ENCODE results near the gene SLC15A4.

SLC15A4 gene

DNA sequence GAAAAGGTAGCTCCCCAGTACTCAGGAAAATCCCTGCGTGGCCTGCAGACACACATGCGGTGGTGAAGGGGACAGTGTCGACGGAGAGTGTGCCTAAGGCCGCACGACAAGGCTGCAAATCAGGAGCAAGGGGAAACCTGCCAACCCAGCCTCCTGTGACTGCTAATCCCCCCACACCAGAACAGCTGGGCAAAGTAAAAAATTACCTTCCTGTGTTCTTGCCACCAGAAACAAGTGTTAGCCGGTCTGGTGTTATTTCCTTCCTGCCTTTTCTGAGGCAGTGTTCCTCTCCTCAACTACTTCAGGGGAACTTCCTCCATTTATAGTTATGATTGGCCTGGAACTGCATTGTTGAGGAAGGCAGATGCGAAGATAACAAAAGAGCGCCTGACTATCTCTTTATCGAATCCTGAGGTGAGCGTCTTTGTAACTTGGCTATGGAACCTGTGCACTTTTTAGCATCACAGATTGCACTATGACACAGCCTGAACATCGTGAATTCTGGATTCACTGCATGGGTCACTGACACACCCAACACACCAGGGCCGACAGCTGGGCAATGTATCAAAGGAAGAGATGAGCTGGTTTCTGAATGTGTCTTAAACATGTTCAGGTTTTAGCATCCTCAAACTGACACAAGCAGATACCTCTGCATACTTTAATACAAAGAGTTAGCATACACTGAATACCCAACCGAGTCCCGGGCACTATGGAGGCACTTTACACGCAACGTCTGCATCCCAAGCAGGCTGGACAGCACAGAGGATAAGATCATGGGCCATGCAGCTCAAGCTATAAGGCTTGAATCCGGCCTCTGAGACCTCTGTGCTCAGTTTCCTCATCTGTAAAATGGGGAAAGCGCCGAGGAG lies 28.9 kb downstream of the SLC15A4 start:
- DNase-seq (ENCODE audit: low read depth in 2 of 3, low spot score in 1 of 3) = no peak

DNA sequence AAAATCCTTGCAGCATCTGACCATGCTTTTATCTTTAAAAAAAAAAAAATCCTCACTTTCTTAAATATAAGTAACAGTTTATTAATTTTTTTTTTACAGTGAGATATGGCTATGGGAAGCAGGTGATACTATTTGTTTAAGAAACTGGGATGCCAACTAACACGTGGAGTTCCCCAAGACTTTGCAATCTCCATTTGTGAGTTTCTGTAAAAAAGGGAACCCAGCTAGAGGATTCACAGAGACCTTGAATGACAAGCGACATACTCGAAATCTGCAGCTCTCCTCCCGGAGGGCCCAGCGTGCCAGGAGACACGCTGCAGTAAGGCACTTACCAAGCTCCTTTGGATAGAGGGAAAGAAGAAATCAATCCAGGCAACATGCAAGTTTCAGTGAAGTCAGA lies 30.1 kb downstream of the SLC15A4 start:
- DNase-seq (ENCODE audit: low read depth in 2 of 3, low spot score in 1 of 3) = no peak

DNA sequence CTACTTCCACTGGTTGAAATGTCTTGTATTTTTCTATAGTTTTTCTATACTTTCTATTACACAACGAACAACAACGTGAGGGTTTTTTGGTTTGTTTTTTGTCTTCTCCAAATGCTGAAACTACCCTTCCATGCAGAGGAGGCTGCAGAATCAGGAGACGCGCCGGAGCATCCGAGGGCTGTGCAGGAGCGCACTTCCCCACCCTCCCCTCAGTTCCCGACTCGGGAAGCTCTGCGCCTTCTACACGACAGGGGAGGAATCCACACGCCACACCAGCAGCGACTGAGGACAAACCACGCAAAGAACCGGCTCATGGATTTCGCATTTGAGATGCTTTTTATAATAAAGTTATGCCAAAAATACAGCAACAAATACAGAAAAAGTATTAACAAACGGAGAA lies 30.9 kb downstream of the SLC15A4 start:
- DNase-seq (ENCODE audit: low read depth in 2 of 3, low spot score in 1 of 3) = no peak

DNA sequence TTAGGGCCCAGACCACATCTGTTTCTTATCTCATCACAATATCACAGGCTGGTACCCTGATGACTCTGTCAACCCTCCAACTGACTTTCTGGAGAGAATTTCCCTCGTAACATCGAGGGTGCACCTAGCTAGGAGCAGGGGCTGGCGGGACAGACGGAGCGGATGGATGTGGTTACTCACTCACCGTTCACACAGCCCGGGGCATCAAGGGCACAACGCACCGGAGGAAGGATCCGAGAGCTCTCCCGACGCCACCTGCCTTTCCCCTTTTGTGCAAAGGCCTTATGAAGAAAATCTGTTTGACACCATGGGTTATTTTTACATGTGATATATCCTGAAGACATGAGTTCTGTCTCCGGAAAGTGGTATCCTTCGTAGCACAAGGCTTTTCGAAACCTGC lies 31.4 kb downstream of the SLC15A4 start:
- DNase-seq (ENCODE audit: low read depth in 2 of 3, low spot score in 1 of 3) = no peak

DNA sequence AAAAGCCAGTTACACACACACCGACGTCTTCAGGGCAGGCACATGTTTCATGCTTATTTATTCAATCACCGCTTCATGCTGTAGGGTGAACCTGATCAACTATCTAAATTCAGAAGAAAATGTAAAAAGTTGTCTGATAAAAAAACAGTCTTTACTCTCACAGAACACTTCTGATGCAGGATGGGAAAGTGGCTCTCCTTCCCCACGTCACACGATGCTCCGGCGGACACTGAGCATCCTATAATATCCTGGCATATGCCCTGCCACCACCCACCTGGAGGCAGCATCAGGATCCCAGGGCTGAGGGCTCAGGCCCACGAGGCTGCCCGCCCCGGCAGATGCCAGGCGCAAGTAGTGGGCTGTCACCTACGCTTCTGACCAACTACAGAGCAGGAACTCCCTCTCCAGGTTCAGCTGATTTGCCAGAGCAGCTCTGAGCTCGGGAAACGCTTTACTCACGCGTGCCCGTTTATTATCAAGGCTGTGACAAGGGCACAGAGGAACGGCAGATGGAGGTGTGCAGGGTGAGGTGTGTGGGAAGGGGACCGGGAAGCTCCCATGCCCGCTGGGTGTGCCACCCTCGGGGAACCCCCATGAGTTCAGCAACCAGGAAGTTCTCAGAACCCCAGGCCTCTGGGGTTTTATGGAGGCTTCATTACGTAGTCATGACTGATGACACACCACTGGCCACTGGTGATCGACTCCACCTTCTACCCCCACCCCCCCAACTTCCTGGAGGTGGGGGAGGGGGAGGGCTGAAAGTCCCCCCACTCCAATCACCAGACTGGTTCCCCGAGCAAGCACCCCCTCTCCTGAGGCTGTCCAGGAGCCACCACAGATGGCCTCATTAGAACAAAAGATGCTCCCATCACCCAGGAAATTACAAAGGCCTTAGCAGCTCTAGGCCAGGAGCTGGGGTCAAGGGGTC lies 32.1 kb downstream of the SLC15A4 start:
- DNase-seq (ENCODE audit: low read depth in 2 of 3, low spot score in 1 of 3) = no peak

DNA sequence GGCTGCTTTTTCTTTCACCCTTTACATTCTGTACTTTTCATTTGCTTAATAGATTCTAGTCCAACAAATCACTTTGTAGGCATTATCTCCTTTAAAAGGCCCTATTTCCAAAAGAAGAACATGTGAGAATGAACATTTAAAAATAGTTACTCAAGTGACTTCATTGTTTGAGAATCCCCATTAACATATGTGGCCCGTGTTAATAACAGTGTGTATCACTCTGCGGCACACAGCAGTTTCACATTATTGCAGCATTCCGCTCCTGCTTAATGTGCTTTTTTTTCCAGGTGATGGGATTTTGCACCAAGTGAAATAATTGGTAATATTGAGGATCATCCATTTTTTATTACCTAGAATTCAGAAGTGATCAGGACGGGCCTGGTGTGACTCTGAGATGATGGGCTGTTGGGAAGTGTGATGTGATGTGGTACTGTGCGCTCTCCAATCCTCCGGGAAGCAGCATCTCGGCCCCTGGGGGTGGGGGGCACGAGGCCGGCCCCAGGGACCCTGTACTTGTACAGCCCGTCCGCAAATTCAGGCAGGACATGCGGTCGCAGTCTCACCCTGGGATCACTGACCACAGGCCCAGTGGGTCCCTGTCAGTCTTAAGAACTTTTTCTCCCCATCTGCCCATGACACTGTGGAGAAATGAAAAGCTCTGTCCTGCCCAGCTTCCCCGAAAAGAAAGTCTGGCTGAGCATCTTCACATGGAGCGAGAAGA lies 32.9 kb downstream of the SLC15A4 start:
- DNase-seq (ENCODE audit: low read depth in 2 of 3, low spot score in 1 of 3) = no peak

DNA sequence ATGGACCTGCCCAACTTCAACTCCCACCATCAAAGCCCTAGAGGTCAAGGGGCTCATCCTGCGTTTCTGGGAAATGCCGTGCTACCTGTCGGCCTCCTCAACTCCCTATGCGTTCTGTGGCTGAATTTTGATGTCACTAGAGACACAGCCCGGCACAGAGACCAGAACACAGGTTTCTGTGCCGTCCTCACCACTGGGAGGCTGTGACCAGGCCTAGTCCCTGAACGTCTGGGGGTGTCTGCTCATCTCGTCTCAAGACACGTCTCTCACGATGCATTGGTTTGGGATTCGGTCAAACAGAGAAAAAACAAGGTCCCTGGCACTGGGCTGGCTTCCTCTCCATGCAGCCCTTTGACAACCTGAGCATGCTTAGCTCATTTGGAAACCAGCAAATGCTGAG lies 33.5 kb downstream of the SLC15A4 start:
- no peak for DNase-seq (ENCODE audit: low read depth in 2 of 3, low spot score in 1 of 3)

DNA sequence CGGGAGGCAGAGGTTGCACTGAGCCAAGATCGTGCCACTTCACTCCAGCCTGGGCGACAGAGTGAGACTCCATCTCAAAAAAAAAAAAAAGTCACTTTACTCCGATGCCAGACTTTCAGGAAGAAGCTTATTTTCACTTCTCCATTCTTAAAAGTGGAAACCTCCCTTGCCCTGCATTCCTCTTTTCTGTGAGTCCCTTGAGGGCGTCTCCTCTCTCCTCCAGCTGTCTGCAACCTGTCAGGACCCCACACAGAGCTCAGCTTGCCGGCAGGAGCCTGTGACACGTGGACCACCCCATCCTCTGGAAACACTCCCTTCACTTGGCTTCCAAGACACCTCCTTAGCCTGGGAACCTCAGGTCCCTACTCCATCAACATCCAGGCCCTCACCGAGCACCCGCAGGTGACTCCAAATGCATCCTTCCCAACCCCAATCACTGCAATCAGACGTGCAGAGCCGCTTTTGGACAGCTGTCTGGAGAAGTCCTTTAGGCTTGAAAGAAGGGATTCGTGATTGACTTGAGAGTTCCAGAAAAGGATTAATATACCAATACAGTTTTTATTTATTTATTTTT lies 34.3 kb downstream of the SLC15A4 start:
- DNase-seq (ENCODE audit: low read depth in 2 of 3, low spot score in 1 of 3) = no peak

DNA sequence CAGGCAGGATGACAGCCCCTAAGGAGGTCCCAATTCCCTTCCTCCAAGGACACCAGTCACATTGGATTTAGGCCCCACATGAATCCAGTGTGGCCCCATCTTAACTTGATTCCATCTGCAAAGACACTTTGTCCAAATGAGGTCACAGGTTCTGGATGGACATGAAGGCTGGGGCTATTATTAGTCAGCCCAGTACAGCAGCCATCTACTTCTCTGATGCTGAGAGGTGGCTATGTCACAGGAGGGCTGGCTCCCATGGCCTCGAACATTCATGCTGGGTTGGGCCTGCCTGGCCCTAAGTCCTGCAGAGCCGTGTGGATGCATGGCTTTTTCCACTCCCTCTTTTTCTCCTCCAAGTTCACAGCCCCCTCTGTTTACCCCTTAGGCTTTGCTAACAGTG lies 35.9 kb downstream of the SLC15A4 start:
- DNase-seq (ENCODE audit: low read depth in 2 of 3, low spot score in 1 of 3) = no peak

DNA sequence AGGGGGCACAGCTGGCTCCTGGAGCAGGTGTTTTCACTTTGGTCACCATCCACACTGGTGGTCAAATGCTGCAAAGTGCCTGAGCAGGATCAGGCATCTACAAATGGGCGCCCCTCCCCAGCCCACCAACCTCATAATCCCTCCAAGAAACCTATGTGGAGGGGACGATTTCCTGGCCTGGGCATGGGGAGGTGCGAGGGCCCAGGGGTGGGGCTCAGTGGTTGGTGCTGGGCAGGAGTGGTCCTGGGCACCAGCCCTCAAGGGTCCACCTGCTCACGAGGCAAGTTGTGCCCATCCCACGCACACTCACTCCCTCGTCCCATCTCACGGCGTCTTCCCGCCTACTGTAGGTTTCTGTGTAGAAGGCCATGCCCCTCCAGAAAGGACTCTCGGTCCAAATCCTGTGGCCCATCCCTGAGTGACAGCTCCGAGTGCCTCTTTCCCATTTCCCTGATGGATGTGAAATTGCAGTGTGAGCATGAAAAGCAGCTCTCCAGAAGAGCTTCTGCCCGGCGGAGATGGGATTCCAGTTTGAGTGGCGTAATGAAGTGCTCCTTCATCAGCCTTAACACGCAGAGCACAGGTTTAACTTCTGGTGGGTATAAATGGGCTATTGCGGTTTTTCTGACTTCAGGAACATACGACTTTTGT lies 36.9 kb downstream of the SLC15A4 start:
- DNase-seq (ENCODE audit: low read depth in 2 of 3, low spot score in 1 of 3) = no peak

DNA sequence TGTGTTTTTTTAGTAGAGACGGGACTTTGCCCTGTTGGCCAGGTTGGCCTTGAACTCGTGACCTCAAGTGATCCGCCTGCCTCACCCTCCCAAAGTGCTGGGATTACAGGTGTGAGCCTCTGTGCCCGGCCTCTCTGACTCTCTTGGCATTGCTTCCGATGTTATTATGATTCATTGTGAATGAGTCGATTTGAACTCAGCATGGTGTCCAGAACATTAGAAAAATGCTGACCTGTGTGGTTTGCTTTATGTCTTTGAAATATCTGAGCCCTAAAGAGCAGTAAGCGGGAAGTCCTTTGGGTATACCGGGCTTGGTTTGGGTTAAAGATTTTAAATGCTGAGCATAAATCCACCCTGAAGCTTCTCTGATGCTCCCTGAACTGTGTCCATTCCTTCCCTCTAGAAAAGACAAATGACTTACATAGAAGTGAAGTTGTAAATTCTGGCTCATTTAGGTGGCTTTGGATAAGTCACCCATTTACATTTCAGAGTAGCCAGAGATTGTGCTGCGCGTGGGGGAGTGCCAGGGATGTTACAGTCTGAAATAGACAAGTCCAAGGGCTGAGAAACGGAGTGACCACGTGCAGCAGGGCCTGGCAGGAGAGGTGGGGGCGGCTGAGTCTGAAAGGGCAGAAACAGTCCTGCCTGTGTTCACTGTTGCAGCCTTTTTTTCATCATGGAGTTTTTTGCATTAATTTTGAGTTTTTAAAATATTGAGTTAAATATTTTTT lies 39.6 kb downstream of the SLC15A4 start:
- no peak for DNase-seq (ENCODE audit: low read depth in 2 of 3, low spot score in 1 of 3)

DNA sequence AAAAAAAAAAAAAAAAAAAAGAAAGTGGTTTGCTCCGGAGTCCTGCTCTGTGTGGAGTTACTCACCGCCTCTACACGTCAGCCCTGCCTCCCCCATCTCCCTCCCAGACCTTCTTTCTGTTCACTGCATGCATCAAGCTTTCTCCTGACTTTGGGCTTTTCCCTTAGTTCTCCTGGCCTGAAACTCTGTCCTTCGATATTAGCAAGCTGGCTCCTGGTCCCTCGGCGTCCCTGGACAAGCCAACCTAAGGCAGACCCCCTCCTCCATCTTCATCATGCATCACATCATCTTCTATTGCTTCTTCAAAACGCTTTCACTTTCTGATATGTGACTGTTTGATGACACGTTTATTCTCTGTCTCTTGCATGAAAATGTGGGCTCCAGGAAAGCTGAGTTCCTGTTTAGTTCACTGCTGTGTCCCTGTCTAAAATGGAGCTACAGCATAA lies 40.6 kb downstream of the SLC15A4 start:
- peak in 1 of 3 donors; percentile 24 for DNase-seq (ENCODE audit: low read depth in 2 of 3, low spot score in 1 of 3)

DNA sequence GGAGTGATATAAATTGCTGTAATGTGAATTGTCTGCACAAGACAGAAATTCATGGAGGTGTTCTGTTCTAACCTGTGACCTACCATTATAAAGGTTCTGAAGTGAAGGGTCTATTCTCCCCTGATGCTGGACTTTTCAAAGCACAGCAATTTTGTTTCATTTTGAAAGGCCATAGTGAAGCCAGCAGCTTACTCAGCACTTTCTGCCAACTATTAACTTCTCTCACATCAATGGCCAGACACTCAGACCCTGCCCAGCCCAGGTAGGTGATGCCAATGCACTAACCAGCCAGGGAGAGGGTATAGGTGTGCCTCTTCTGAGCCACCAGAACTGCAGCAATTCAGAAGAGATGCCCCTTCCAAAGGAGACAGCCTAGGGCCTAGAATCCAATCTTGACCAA lies 43.9 kb downstream of the SLC15A4 start:
- no peak for DNase-seq (ENCODE audit: low read depth in 2 of 3, low spot score in 1 of 3)

DNA sequence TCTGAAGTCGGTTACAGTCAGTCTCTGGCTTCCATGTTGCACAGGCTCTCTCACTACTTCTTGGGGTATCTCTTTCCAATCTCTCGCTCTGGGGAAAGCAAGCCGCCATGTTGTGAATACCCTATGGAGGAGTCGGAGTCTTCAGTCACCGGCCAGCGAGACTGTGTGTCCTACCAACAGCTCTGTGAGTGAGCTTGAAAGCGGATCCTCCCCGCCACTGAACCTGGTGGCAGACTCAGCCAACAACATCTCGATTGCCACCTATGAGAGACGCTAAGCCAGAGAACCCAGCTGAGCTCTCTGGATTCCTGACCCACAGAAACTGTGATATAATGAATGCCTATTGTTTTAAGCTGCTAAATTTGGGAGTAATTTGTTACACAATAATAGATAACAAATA lies 51.5 kb downstream of the SLC15A4 start:
- DNase-seq (ENCODE audit: low read depth in 2 of 3, low spot score in 1 of 3) = no peak

DNA sequence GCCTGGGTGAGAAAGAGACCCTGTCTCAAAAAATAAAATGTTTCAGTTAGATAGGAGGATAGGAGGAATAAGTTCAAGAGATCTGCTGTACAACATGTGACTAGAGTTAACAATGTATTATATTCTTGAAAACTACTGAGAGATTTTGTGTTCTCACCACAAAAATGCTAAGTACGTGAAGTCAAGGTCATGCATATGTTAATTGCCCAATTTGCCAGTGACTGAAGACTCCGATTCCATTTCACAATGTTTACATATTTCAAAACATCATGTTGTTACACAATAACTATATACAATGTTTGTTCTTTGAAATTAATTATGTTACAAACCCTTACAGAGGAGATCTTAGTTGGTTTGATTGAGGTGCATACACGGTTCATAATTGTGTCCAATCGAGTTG lies 52.1 kb downstream of the SLC15A4 start:
- no peak for DNase-seq (ENCODE audit: low read depth in 2 of 3, low spot score in 1 of 3)

DNA sequence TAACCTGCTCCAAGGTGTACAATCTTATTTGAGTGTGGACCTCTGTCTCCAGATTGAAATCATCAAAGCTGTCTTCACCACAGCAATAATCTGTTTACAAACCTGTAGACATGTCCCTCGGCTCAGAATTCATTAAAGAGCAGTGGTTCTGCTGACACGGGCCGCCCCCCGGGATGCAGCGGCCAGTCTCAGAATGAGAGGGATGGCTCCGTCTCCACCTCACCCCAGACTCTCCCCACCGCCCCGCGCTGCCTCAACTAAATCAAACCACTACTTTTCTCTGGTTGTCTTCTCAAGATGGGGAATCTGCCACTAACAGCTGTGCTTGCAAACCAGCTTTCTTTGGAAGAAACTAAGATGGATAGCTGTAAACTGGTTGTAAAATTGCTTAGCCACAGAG lies 56.2 kb downstream of the SLC15A4 start:
- no peak for DNase-seq (ENCODE audit: low read depth in 2 of 3, low spot score in 1 of 3)

DNA sequence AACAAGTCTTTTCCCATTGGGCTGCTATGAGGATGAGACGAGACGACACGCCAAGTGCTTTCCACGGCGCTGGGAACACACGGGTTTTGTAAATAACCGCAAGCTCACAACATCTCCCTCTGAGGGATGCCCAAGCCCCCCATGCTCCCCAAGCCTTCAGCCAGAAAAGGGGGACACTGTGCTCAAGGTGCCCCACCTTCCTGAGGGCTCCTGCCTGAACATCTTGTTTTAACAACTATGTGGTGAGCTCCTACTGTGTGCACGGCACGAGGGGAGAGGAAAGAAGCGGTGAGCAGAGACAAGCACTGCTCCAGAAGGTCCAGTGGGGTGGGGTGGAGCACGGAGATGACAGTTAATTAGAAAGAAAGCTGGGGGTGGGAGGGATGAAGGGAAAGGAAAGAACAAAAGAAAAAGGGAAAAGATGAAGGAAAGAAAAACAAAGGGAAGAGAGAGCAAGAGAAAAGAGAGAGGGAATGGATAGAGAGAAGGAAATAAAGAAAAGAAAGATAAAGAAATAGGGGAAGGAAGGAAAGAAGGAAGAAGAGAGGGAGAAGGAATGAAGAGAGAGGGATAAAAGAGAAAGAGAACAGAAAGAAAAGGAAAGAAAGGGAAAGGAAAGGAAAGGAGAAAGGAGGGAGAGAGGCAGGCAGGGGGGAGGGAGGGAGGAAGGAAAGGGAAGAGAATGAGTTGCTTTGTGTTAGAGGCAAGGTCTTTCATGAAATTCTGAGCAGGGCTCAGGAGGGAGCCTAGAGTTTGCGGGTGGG lies 56.8 kb downstream of the SLC15A4 start:
- no peak for DNase-seq (ENCODE audit: low read depth in 2 of 3, low spot score in 1 of 3)

DNA sequence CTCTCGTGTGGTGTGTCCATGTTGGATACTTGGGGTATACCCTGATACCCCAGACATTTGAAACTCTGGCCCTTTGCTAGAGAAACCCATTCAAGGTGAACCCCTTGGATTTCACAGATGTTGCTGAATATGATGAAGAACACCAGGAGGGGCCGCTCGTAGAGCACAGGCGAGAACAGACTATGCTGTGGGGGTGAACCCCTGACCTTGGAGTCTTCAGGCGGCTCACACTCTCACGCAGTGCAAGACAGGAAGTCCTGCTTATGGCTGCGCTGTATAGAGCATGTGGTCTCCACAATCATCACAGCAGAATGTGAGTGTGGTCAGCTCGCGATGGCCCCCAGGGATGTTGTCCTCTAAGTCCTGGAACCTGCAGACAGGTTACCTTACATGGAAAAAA lies 60.4 kb downstream of the SLC15A4 start:
- DNase-seq (ENCODE audit: low read depth in 2 of 3, low spot score in 1 of 3) = no peak

DNA sequence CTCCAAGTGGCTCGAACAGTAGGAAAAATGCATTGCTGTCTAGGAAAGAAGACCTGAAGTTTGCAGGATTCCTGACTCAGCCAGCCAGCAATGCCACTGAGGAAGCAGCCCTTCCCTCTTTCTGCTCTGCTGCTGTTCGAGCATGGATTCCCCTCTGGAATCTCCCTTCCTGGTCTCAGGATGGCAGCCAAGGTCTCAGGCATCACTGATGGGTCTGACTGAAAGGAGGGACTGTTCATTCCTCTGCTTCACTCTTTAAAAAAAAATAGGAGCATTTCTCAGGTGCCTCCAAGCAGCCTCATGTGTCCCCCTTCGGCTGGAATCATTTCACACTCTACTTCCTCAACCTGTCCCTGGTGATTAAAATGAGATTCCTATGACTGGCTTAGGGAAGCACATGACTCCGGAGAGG lies 62.4 kb downstream of the SLC15A4 start:
- DNase-seq (ENCODE audit: low read depth in 2 of 3, low spot score in 1 of 3) = no peak

Measured in stimulated activated CD4-positive, alpha-beta T cell treated with anti-CD3 and anti-CD28 coated beads, Interleukin-12 subunit alpha, Interleukin-12 subunit beta, amount 100 ng/mL, for 48 hours (primary cell).